Astrocyte (in vitro differentiated cells and primary cell): ENCODE measurements around the gene SCAMP5. TPM values are rescaled to one million over a fixed set of nuclear protein-coding genes. Genes with fewer than 3 reads are reported as not detected.

Source experiments
- DNase-seq: peaks from one replicate; pipeline ENCODE4 v3.0.0-alpha.2; 2010; ENCODE audit warnings: low read depth
- FAIRE-seq: peaks from 2 replicates; lab custom pipeline; 2011; peaks lifted over from hg19 to GRCh38; lab: Jason Lieb, UNC
- H2AFZ ChIP-seq: 2 replicates; pipeline ENCODE4 v1.6.0; 2012; ENCODE audit warnings: low read depth, low read length, inconsistent platforms
- H3K27ac ChIP-seq: 2 replicates; pipeline ENCODE4 v1.5.1; 2011; ENCODE audit warnings: low read depth, low read length, inconsistent platforms
- H3K27me3 ChIP-seq: 2 replicates; pipeline ENCODE4 v1.6.0; 2011; ENCODE audit warnings: low read length, inconsistent platforms; ENCODE audit not compliant: insufficient read depth
- H3K36me3 ChIP-seq: 2 replicates; pipeline ENCODE4 v1.5.1; 2011; ENCODE audit warnings: low read length, inconsistent platforms; ENCODE audit not compliant: insufficient read depth
- H3K4me1 ChIP-seq: 2 replicates; pipeline ENCODE4 v1.5.1; 2011; ENCODE audit warnings: low read length, inconsistent platforms; ENCODE audit not compliant: insufficient read depth
- H3K4me2 ChIP-seq: 2 replicates; pipeline ENCODE4 v1.6.0; 2012; ENCODE audit warnings: low read length, inconsistent platforms
- H3K4me3 ChIP-seq: 2 replicates; pipeline ENCODE4 v1.5.1; 2011; ENCODE audit warnings: low read depth, mild to moderate bottlenecking, low read length, inconsistent platforms; ENCODE audit not compliant: insufficient read depth
- H3K79me2 ChIP-seq: 2 replicates; pipeline ENCODE4 v1.6.0; 2012; ENCODE audit warnings: mild to moderate bottlenecking, low read length, inconsistent platforms; ENCODE audit not compliant: insufficient read depth
- H3K9ac ChIP-seq: 2 replicates; pipeline ENCODE4 v1.6.0; 2012; ENCODE audit warnings: mild to moderate bottlenecking, low read length, inconsistent platforms
- H3K9me3 ChIP-seq: 2 replicates; pipeline ENCODE4 v1.5.1; 2012; ENCODE audit warnings: low read depth, mild to moderate bottlenecking, low read length, inconsistent platforms; ENCODE audit not compliant: insufficient read depth
- H4K20me1 ChIP-seq: 2 replicates; pipeline ENCODE4 v1.6.0; 2012; ENCODE audit warnings: low read length, inconsistent platforms; ENCODE audit not compliant: insufficient read depth
- H3K27ac Mint-ChIP-seq: one replicate; pipeline ENCODE4 v1.8.0; 2021; ENCODE audit warnings: mild to moderate bottlenecking, mixed read lengths; ENCODE audit not compliant: unreplicated experiment
- H3K27me3 Mint-ChIP-seq: one replicate; pipeline ENCODE4 v1.8.0; 2021; ENCODE audit warnings: low read depth, mixed read lengths; ENCODE audit not compliant: unreplicated experiment
- H3K36me3 Mint-ChIP-seq: one replicate; pipeline ENCODE4 v1.8.0; 2021; ENCODE audit warnings: low read depth, mixed read lengths; ENCODE audit not compliant: unreplicated experiment
- H3K4me1 Mint-ChIP-seq: one replicate; pipeline ENCODE4 v1.8.0; 2021; ENCODE audit warnings: low read depth, mixed read lengths; ENCODE audit not compliant: unreplicated experiment
- H3K4me3 Mint-ChIP-seq: one replicate; pipeline ENCODE4 v1.8.0; 2021; ENCODE audit warnings: mild to moderate bottlenecking, moderate library complexity, mixed read lengths; ENCODE audit not compliant: unreplicated experiment
- H3K9me3 Mint-ChIP-seq: one replicate; pipeline ENCODE4 v1.8.0; 2021; ENCODE audit warnings: mild to moderate bottlenecking, mixed read lengths; ENCODE audit not compliant: unreplicated experiment
- EZH2 ChIP-seq: IDR thresholded peaks from 2 replicates; pipeline ENCODE4 v1.6.1; 2012; ENCODE audit warnings: mild to moderate bottlenecking, low read length, inconsistent platforms; ENCODE audit not compliant: insufficient read depth
- total RNA-seq: library from RNA; stranded (reverse); gene quantifications from 2 replicates; pipeline ENCODE4 v1.2.1, GENCODE V29; 2021
- TF ChIP-seq, protein P1 (sequence below): IDR thresholded peaks from 2 replicates; pipeline ENCODE4 v1.5.1; 2011; ENCODE audit warnings: low read depth, mild to moderate bottlenecking, inconsistent platforms, low read length, moderate library complexity; ENCODE audit not compliant: insufficient read depth

SCAMP5 gene
- total RNA-seq, 1 donor from 2014 or later: 18.7 TPM

DNA sequence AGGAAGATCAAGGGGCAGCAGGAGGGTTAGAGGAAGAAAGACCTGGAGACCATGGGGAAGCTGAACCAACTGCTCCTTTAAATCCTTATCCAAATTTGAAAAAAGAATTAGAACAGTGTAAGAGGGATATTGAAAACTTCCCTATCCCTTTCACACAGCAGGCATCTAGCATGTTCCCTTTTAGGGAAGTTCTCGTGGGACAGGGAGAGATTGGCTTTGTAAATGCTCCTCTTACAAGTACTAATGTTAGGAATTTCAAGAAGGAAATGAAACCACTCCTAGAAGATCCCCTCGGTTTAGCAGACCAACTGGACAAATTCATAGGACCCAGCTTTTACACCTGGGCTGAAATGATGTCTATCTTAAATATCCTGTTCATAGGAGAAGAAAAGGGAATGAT lies 69.5 kb downstream of the SCAMP5 start:
- H3K9me3 Mint-ChIP-seq: peaks cover 32% of the 10 kb centered on the region
- H4K20me1 ChIP-seq: no peaks in the 10 kb centered on the region
- no peak overlapping the region for H2AFZ ChIP-seq
- H3K4me1 Mint-ChIP-seq: peaks cover 15% of the 10 kb centered on the region
- peaks cover 19% of the 10 kb centered on the region for H3K36me3 Mint-ChIP-seq
- H3K27me3 ChIP-seq: no peaks in the 10 kb centered on the region
- H3K9me3 ChIP-seq: no peaks in the 10 kb centered on the region
- H3K27ac ChIP-seq: no peak overlapping the region
- H3K27ac Mint-ChIP-seq: peak overlapping the region; percentile 0
- no peak for TF ChIP-seq EZH2
- TF ChIP-seq, protein P1, sequence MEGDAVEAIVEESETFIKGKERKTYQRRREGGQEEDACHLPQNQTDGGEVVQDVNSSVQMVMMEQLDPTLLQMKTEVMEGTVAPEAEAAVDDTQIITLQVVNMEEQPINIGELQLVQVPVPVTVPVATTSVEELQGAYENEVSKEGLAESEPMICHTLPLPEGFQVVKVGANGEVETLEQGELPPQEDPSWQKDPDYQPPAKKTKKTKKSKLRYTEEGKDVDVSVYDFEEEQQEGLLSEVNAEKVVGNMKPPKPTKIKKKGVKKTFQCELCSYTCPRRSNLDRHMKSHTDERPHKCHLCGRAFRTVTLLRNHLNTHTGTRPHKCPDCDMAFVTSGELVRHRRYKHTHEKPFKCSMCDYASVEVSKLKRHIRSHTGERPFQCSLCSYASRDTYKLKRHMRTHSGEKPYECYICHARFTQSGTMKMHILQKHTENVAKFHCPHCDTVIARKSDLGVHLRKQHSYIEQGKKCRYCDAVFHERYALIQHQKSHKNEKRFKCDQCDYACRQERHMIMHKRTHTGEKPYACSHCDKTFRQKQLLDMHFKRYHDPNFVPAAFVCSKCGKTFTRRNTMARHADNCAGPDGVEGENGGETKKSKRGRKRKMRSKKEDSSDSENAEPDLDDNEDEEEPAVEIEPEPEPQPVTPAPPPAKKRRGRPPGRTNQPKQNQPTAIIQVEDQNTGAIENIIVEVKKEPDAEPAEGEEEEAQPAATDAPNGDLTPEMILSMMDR: no peak
- H3K4me2 ChIP-seq: no peak overlapping the region
- no peak overlapping the region for H3K4me3 ChIP-seq
- H3K27me3 Mint-ChIP-seq: peaks cover 5% of the 10 kb centered on the region
- no peak for DNase-seq
- H3K4me3 Mint-ChIP-seq: no peak overlapping the region
- no peak overlapping the region for H3K9ac ChIP-seq
- H3K36me3 ChIP-seq: no peaks in the 10 kb centered on the region
- no peak for FAIRE-seq
- no peaks in the 10 kb centered on the region for H3K79me2 ChIP-seq
- H3K4me1 ChIP-seq: peaks cover 19% of the 10 kb centered on the region

DNA sequence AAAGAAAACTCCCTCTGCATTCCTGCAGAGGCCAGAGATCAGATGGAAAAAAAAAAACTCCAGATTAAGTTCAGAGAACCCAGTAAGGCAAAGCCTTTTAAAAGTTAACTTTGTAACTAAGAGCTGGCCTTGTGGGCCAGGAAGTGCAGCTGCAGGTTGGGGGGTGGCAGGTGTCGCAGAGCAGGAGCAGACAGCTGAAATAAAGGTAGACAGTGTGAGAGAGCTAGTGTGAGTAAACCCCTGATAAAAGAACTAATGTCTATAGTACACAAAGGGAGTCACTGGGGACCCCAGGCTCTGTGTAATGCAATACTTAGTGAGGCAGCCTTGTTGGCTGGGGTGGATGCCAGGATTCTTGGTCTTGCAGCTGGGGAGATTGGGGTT lies 70.1 kb downstream of the SCAMP5 start:
- Mint-ChIP-seq H3K36me3 (peaks cover 19% of the 10 kb centered on the region), H3K9me3 (peaks cover 35% of the 10 kb centered on the region), H3K4me3 (no peak overlapping the region), H3K4me1 (peaks cover 15% of the 10 kb centered on the region), H3K27me3 (peaks cover 5% of the 10 kb centered on the region), H3K27ac (no peak overlapping the region)
- H3K9me3 ChIP-seq: no peaks in the 10 kb centered on the region
- H3K4me2 ChIP-seq: peak overlapping the region; percentile 46
- peaks cover 19% of the 10 kb centered on the region for H3K4me1 ChIP-seq
- no peaks in the 10 kb centered on the region for H4K20me1 ChIP-seq
- no peaks in the 10 kb centered on the region for H3K79me2 ChIP-seq
- no peak overlapping the region for H2AFZ ChIP-seq
- DNase-seq: peak; percentile 18
- H3K9ac ChIP-seq: no peak overlapping the region
- no peaks in the 10 kb centered on the region for H3K36me3 ChIP-seq
- no peak for FAIRE-seq
- no peak for TF ChIP-seq EZH2
- TF ChIP-seq, protein P1: no peak
- no peak overlapping the region for H3K4me3 ChIP-seq
- no peak overlapping the region for H3K27ac ChIP-seq
- H3K27me3 ChIP-seq: no peaks in the 10 kb centered on the region

DNA sequence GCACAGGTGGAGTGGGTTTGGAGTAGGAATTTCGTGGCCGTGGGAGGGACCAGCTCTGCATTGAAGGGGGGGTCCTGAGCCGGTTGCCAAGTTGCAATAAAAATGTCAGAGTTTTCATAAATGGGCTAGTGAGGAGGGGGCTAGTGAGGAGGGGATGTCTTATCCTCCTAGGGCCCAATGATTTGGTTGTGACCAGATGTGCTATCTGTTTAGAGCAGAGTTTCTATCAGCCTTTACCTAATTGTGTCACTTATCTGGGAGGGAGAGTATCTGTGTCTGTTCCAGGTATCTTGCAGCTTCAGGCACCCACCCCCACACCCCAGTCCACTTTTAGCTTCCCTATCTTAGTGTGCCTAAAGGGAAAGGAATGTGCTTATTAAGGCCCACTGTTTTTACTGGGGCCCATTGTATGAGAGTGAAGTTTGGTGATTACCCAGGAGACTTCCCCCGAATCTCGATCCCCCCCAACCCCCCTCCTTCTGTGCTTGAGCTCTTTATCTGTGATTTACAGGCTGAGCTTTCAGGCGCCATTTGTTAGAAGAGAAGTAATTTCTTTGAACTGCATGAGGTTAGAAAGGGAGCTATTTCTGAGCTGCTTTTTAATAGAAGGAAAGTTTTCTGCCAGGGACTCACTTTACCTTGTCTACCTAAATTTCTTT lies 70.6 kb downstream of the SCAMP5 start:
- Histone ChIP-seq H4K20me1 (no peaks in the 10 kb centered on the region), H3K4me3 (no peak overlapping the region), H2AFZ (no peak overlapping the region), H3K27ac (no peak overlapping the region), H3K9ac (no peak overlapping the region), H3K9me3 (no peaks in the 10 kb centered on the region), H3K4me1 (peaks cover 19% of the 10 kb centered on the region), H3K36me3 (no peaks in the 10 kb centered on the region), H3K27me3 (no peaks in the 10 kb centered on the region), H3K4me2 (peak overlapping the region; percentile 46), H3K79me2 (no peaks in the 10 kb centered on the region)
- Mint-ChIP-seq H3K36me3 (peaks cover 19% of the 10 kb centered on the region), H3K4me1 (peaks cover 14% of the 10 kb centered on the region), H3K4me3 (no peak overlapping the region), H3K9me3 (peaks cover 35% of the 10 kb centered on the region), H3K27ac (no peak overlapping the region), H3K27me3 (peaks cover 8% of the 10 kb centered on the region)
- DNase-seq: peak; percentile 39
- no peak for FAIRE-seq
- TF ChIP-seq EZH2: no peak
- TF ChIP-seq, protein P1: no peak
